ENCODE measurements around the gene GP1BB.

Gene GP1BB

GRCh38 chr22:19766511-19767426, 43.4 kb downstream of the GP1BB start:
- Histone ChIP-seq H3K4me3 (ENCODE audit: low read depth, low read length) (no peak overlapping the region), H2AFZ (no peak overlapping the region), H3K27me3 (ENCODE audit: control insufficient read depth, insufficient read depth, low read length) (no peaks in the 10 kb centered on the region), H3K27ac (no peak overlapping the region), H3K4me1 (no peaks in the 10 kb centered on the region), H3K36me3 (ENCODE audit: control insufficient read depth, insufficient read depth, low read length) (no peaks in the 10 kb centered on the region), H3K9ac (no peak overlapping the region), H3K79me2 (no peaks in the 10 kb centered on the region), H3K9me3 (ENCODE audit: control insufficient read depth, low read length) (no peaks in the 10 kb centered on the region), H3K4me2 (ENCODE audit: low read length) (no peak overlapping the region)
- TF ChIP-seq CTCF (IDR thresholded peaks at IDR 0.05) = no peak

GRCh38 chr22:19767427-19768341, 44.3 kb downstream of the GP1BB start:
- no peak overlapping the region for H3K4me3 ChIP-seq (ENCODE audit: low read depth, low read length)
- H3K4me1 ChIP-seq = no peaks in the 10 kb centered on the region

GRCh38 chr22:19769393-19769715, 46.0 kb downstream of the GP1BB start:
- no peak overlapping the region for H3K9ac ChIP-seq
- no peaks in the 10 kb centered on the region for H3K27me3 ChIP-seq (ENCODE audit: control insufficient read depth, insufficient read depth, low read length)
- H3K4me3 ChIP-seq (ENCODE audit: low read depth, low read length) = no peak overlapping the region
- no peak overlapping the region for H3K4me2 ChIP-seq (ENCODE audit: low read length)
- no peak overlapping the region for H3K27ac ChIP-seq
- TF ChIP-seq CTCF (IDR thresholded peaks at IDR 0.05) = no peak
- no peaks in the 10 kb centered on the region for H3K79me2 ChIP-seq
- no peaks in the 10 kb centered on the region for H3K4me1 ChIP-seq
- no peaks in the 10 kb centered on the region for H3K9me3 ChIP-seq (ENCODE audit: control insufficient read depth, low read length)
- no peak overlapping the region for H2AFZ ChIP-seq
- H3K36me3 ChIP-seq (ENCODE audit: control insufficient read depth, insufficient read depth, low read length) = no peaks in the 10 kb centered on the region

More at GRCh38 chr22:19767427-19768341, 44.3 kb downstream of the GP1BB start:
- Histone ChIP-seq H3K9me3 (ENCODE audit: control insufficient read depth, low read length) (no peaks in the 10 kb centered on the region), H3K27me3 (ENCODE audit: control insufficient read depth, insufficient read depth, low read length) (no peaks in the 10 kb centered on the region), H3K79me2 (no peaks in the 10 kb centered on the region), H3K36me3 (ENCODE audit: control insufficient read depth, insufficient read depth, low read length) (no peaks in the 10 kb centered on the region), H3K27ac (no peak overlapping the region), H2AFZ (no peak overlapping the region), H3K9ac (no peak overlapping the region), H3K4me2 (ENCODE audit: low read length) (no peak overlapping the region)
- TF ChIP-seq CTCF (IDR thresholded peaks at IDR 0.05) = no peak

GRCh38 chr22:19770349-19771220, 47.2 kb downstream of the GP1BB start:
- H3K4me3 ChIP-seq (ENCODE audit: low read depth, low read length) = no peak overlapping the region
- TF ChIP-seq CTCF (IDR thresholded peaks at IDR 0.05) = no peak
- H3K9me3 ChIP-seq (ENCODE audit: control insufficient read depth, low read length) = no peaks in the 10 kb centered on the region
- no peak overlapping the region for H3K4me2 ChIP-seq (ENCODE audit: low read length)
- no peaks in the 10 kb centered on the region for H3K4me1 ChIP-seq
- no peaks in the 10 kb centered on the region for H3K36me3 ChIP-seq (ENCODE audit: control insufficient read depth, insufficient read depth, low read length)
- H3K27me3 ChIP-seq (ENCODE audit: control insufficient read depth, insufficient read depth, low read length) = no peaks in the 10 kb centered on the region
- H3K79me2 ChIP-seq = no peaks in the 10 kb centered on the region
- H2AFZ ChIP-seq = no peak overlapping the region
- H3K9ac ChIP-seq = no peak overlapping the region
- no peak overlapping the region for H3K27ac ChIP-seq

Data from parathyroid adenoma (tissue), 2 donors.